Effector memory CD4-positive, alpha-beta T cell (primary cell): ENCODE data around the gene HHIPL1.

Experiments used
- DNase-seq, 3 donors: peaks; one replicate each; pipeline ENCODE4 v3.0.0-alpha.2; 2020
- H3K27ac ChIP-seq: 2 replicates; pipeline ENCODE4 v1.7.0; 2013; ENCODE audit warnings: mild to moderate bottlenecking, low read length, moderate library complexity; ENCODE audit not compliant: insufficient read depth, poor library complexity, severe bottlenecking
- H3K27me3 ChIP-seq: replicated peaks from 2 replicates; pipeline ENCODE4 v1.7.0; 2013; ENCODE audit warnings: mild to moderate bottlenecking, low read length; ENCODE audit not compliant: insufficient read depth, control insufficient read depth, poor library complexity, severe bottlenecking
- H3K36me3 ChIP-seq: 2 replicates; pipeline ENCODE4 v1.7.0; 2013; ENCODE audit warnings: mild to moderate bottlenecking, low read length, moderate library complexity; ENCODE audit not compliant: control insufficient read depth, insufficient read depth
- H3K4me1 ChIP-seq: 2 replicates; pipeline ENCODE4 v1.7.0; 2013; ENCODE audit warnings: low read length, mild to moderate bottlenecking; ENCODE audit not compliant: control insufficient read depth, insufficient read depth, poor library complexity, severe bottlenecking
- H3K4me3 ChIP-seq: 2 replicates; pipeline ENCODE4 v1.7.0; 2013; ENCODE audit warnings: low read length, low read depth, mild to moderate bottlenecking; ENCODE audit not compliant: insufficient read depth, poor library complexity, severe bottlenecking
- H3K9me3 ChIP-seq: 2 replicates; pipeline ENCODE4 v1.7.0; 2013; ENCODE audit warnings: mild to moderate bottlenecking, low read length, moderate library complexity; ENCODE audit not compliant: control insufficient read depth
- total RNA-seq, 3 donors: gene quantifications; one replicate each; lab custom pipeline; 2026; lab: John Stamatoyannopoulos, UW

Gene HHIPL1
- 0 to 0.26 (median 0.17) reads per million in 3 donors for total RNA-seq

- no peaks in the 10 kb centered on the region for H3K9me3 ChIP-seq
- no peak within 1 kb of the TSS for H3K27ac ChIP-seq
- no peaks in the 10 kb centered on the region for H3K36me3 ChIP-seq
- H3K4me1 ChIP-seq, result peaks cover 7% of the 10 kb centered on the region
- no peak for DNase-seq
- H3K4me3 ChIP-seq, result no peak within 1 kb of the TSS
- peaks cover 10% of the 10 kb centered on the region for H3K27me3 ChIP-seq
Observed at GRCh38 chr14:99644723-99645544, at the start of gene HHIPL1. Gene HHIPL1 (plus strand): TSS chr14:99645129. CDS start chr14:99645208, 79 bp downstream.

- DNase-seq, result no peak
- H3K4me3 ChIP-seq, result no peak overlapping the region
Observed at GRCh38 chr14:99595524-99595923, 49.4 kb upstream of the HHIPL1 start.

GRCh38 chr14:99596071-99596627 lies 48.8 kb upstream of the HHIPL1 start:
- Histone ChIP-seq H3K9me3 (no peaks in the 10 kb centered on the region), H3K27me3 (no peaks in the 10 kb centered on the region), H3K36me3 (no peaks in the 10 kb centered on the region), H3K4me3 (no peak overlapping the region), H3K4me1 (peaks cover 5% of the 10 kb centered on the region), H3K27ac (no peak overlapping the region)
- no peak for DNase-seq

More at GRCh38 chr14:99595524-99595923, 49.4 kb upstream of the HHIPL1 start:
- Histone ChIP-seq H3K9me3 (no peaks in the 10 kb centered on the region), H3K27ac (no peak overlapping the region), H3K4me1 (peaks cover 5% of the 10 kb centered on the region), H3K36me3 (no peaks in the 10 kb centered on the region), H3K27me3 (no peaks in the 10 kb centered on the region)

- peaks cover 5% of the 10 kb centered on the region for H3K4me1 ChIP-seq
Observed at GRCh38 chr14:99596772-99597171, 48.2 kb upstream of the HHIPL1 start.

GRCh38 chr14:99597911-99598600 lies 46.9 kb upstream of the HHIPL1 start:
- Histone ChIP-seq H3K4me3 (no peak overlapping the region), H3K27ac (no peak overlapping the region), H3K27me3 (no peaks in the 10 kb centered on the region), H3K36me3 (no peaks in the 10 kb centered on the region), H3K9me3 (no peaks in the 10 kb centered on the region), H3K4me1 (peaks cover 12% of the 10 kb centered on the region)
- no peak for DNase-seq

More at GRCh38 chr14:99596772-99597171, 48.2 kb upstream of the HHIPL1 start:
- Histone ChIP-seq H3K36me3 (no peaks in the 10 kb centered on the region), H3K9me3 (no peaks in the 10 kb centered on the region), H3K27ac (no peak overlapping the region), H3K4me3 (no peak overlapping the region), H3K27me3 (no peaks in the 10 kb centered on the region)
- no peak for DNase-seq

- no peak overlapping the region for H3K4me3 ChIP-seq
- H3K27ac ChIP-seq, result no peak overlapping the region
- no peak for DNase-seq
- H3K9me3 ChIP-seq, result no peaks in the 10 kb centered on the region
- no peaks in the 10 kb centered on the region for H3K27me3 ChIP-seq
- H3K36me3 ChIP-seq, result no peaks in the 10 kb centered on the region
- H3K4me1 ChIP-seq, result peaks cover 12% of the 10 kb centered on the region
Observed at GRCh38 chr14:99598774-99599173, 46.2 kb upstream of the HHIPL1 start.

GRCh38 chr14:99599393-99599792 lies 45.5 kb upstream of the HHIPL1 start:
- H3K36me3 ChIP-seq, result no peaks in the 10 kb centered on the region
- no peak overlapping the region for H3K4me3 ChIP-seq
- H3K4me1 ChIP-seq, result peaks cover 12% of the 10 kb centered on the region
- no peaks in the 10 kb centered on the region for H3K27me3 ChIP-seq
- no peak overlapping the region for H3K27ac ChIP-seq
- no peaks in the 10 kb centered on the region for H3K9me3 ChIP-seq
- DNase-seq, result no peak

GRCh38 chr14:99600232-99600888 lies 44.6 kb upstream of the HHIPL1 start:
- no peaks in the 10 kb centered on the region for H3K27me3 ChIP-seq
- peaks cover 7% of the 10 kb centered on the region for H3K4me1 ChIP-seq
- H3K4me3 ChIP-seq, result no peak overlapping the region
- no peaks in the 10 kb centered on the region for H3K9me3 ChIP-seq
- H3K36me3 ChIP-seq, result no peaks in the 10 kb centered on the region
- no peak overlapping the region for H3K27ac ChIP-seq
- DNase-seq, result no peak

- Histone ChIP-seq H3K4me3 (no peak overlapping the region), H3K27me3 (no peaks in the 10 kb centered on the region), H3K27ac (no peak overlapping the region), H3K36me3 (no peaks in the 10 kb centered on the region), H3K4me1 (peaks cover 15% of the 10 kb centered on the region), H3K9me3 (no peaks in the 10 kb centered on the region)
- no peak for DNase-seq
Observed at GRCh38 chr14:99601361-99601831, 43.5 kb upstream of the HHIPL1 start.
